HepG2 (cell line): ENCODE results near the gene KCNB1. TPM values are rescaled to one million over a fixed set of nuclear protein-coding genes. Genes with fewer than 3 reads are reported as not detected.

ENCODE experiments used
- ATAC-seq: fragments of 200-7000 bp; cut with Tn5 transposase; 3 replicates; pipeline ENCODE4 v1.9.1; 2020; ENCODE audit warnings: mild to moderate bottlenecking, moderate library complexity
- BruUV-seq: library from RNA; stranded (reverse); fragments of 400-500 nt; replicated peaks from 2 replicates; lab custom pipeline; 2021; lab: Mats Ljungman, UMichigan
- CTCF ChIA-PET: fragments of 300-600 bp; formaldehyde crosslinking; extraction: SDS; loops from one replicate; lab custom pipeline; 2021; ENCODE audit warnings: low total read pairs, inconsistent platforms, low intra/inter-chr PET ratio; lab: Yijun Ruan, JAX
- POLR2A ChIA-PET: fragments of 350-600 bp; sonication (Branson Sonifier 250); formaldehyde crosslinking; loops from one replicate; lab custom pipeline; 2020; ENCODE audit warnings: antibody characterized with exemption, inconsistent platforms; lab: Yijun Ruan, JAX
- DNase-seq: peaks from one replicate; pipeline ENCODE4 v3.0.0-alpha.2; 2015; ENCODE audit warnings: low spot score
- FAIRE-seq: peaks from 3 replicates; lab custom pipeline; 2011; peaks lifted over from hg19 to GRCh38; lab: Jason Lieb, UNC
- H2AFZ ChIP-seq: one replicate; pipeline ENCODE4 v1.6.1; 2011; ENCODE audit warnings: low read length, inconsistent platforms
- H3K27ac ChIP-seq: fragments of 300-600 bp; 3 replicates; pipeline ENCODE4 v1.8.0; 2011; ENCODE audit warnings: mixed run types, mild to moderate bottlenecking, mixed read lengths, low read length, inconsistent platforms; ENCODE audit not compliant: insufficient read depth; ENCODE audit errors: extremely low read length
- H3K27me3 ChIP-seq, 2 experiments: fragments of 200-600 bp in 1 of 2; 2 replicates in 1 of 2; 3 replicates in 1 of 2; pipeline versions ENCODE4 v1.6.0 to v1.8.0; 2011; ENCODE audit warnings: low read length in 2 of 2, mild to moderate bottlenecking in 2 of 2, moderate library complexity in 2 of 2, inconsistent platforms in 1 of 2; ENCODE audit not compliant: insufficient read depth in 2 of 2, control insufficient read depth in 1 of 2
- H3K36me3 ChIP-seq, 2 experiments: fragments of 200-600 bp in 1 of 2; replicated peaks in 1 of 2; 2 replicates in 1 of 2; 3 replicates in 1 of 2; pipeline versions ENCODE4 v1.5.1 to v1.8.0; 2011; ENCODE audit warnings: low read length in 2 of 2, inconsistent platforms in 1 of 2; ENCODE audit not compliant: insufficient read depth in 2 of 2, control insufficient read depth in 1 of 2
- H3K4me1 ChIP-seq: 2 replicates; pipeline ENCODE4 v1.5.1; 2012; ENCODE audit warnings: low read length, inconsistent platforms; ENCODE audit not compliant: insufficient read depth
- H3K4me2 ChIP-seq: 2 replicates; pipeline ENCODE4 v1.6.0; 2011; ENCODE audit warnings: low read depth, low read length, inconsistent platforms
- H3K4me3 ChIP-seq, 3 experiments: fragments of 200-600 bp in 1 of 3; sonication (generic), shearing (Covaris generic) in 1 of 3; replicated peaks in 1 of 3; 2 replicates each; pipeline ENCODE4 v1.5.1; 2011 to 2016; ENCODE audit warnings: low read length in 3 of 3, inconsistent platforms in 2 of 3, low read depth in 2 of 3, mild to moderate bottlenecking in 2 of 3, control low read depth in 1 of 3, mixed read lengths in 1 of 3; ENCODE audit not compliant: insufficient read depth in 1 of 3
- H3K79me2 ChIP-seq: one replicate; pipeline ENCODE4 v1.6.1; 2011; ENCODE audit warnings: low read length, inconsistent platforms; ENCODE audit not compliant: insufficient read depth
- H3K9ac ChIP-seq: 2 replicates; pipeline ENCODE4 v1.6.0; 2011; ENCODE audit warnings: mild to moderate bottlenecking, low read depth, low read length, inconsistent platforms; ENCODE audit not compliant: insufficient read depth
- H3K9me3 ChIP-seq: 2 replicates; pipeline ENCODE4 v1.5.1; 2012; ENCODE audit warnings: mild to moderate bottlenecking, low read length
- H4K20me1 ChIP-seq: 2 replicates; pipeline ENCODE4 v1.6.0; 2011; ENCODE audit warnings: inconsistent platforms, mild to moderate bottlenecking, low read length, moderate library complexity; ENCODE audit not compliant: insufficient read depth
- HNF1A ChIP-seq, 2 experiments: sonication (generic) in 1 of 2; formaldehyde crosslinking in 1 of 2; IDR thresholded peaks; 2 replicates each; pipeline versions ENCODE4 v1.4.0 to v1.6.1; 2016 to 2020; ENCODE audit warnings: borderline replicate concordance in 1 of 2, low read depth in 1 of 2, mild to moderate bottlenecking in 1 of 2, missing genetic modification reagents in 1 of 2
- JUNB ChIP-seq: sonication (generic); formaldehyde crosslinking; IDR thresholded peaks from 2 replicates; pipeline ENCODE4 v1.8.0; 2022; ENCODE audit warnings: missing genetic modification reagents, mild to moderate bottlenecking, borderline replicate concordance
- KLF12 ChIP-seq: sonication (generic); formaldehyde crosslinking; IDR thresholded peaks from 2 replicates; pipeline ENCODE4 v1.4.0; 2020; ENCODE audit warnings: missing genetic modification reagents, borderline replicate concordance
- ZNF605 ChIP-seq: sonication (generic); formaldehyde crosslinking; IDR thresholded peaks from 2 replicates; pipeline ENCODE4 v1.8.0; 2022; ENCODE audit warnings: mild to moderate bottlenecking, missing genetic modification reagents
- WGBS: methylation state at CpG from one replicate; pipeline ENCODE4 v1.1.6; 2017; ENCODE audit warnings: low lambda C conversion rate; 5-methylcytosine and 5-hydroxymethylcytosine counted together
- in situ Hi-C: cut with HindIII; loops from 2 replicates; pipeline ENCODE4 v1.10.0; 2017; ENCODE audit warnings: low pct_unique_long_range_greater_than_20kb; ENCODE audit not compliant: extremely low pct_ligation_motif_present
- intact Hi-C: fragments of 100-400 bp; cut with micrococcal nuclease; formaldehyde crosslinking; loops from one replicate; pipeline ENCODE4 v1.10.0; 2022; ENCODE audit not compliant: unreplicated experiment
- polyA plus RNA-seq, 8 experiments: library from polyadenylated mRNA; depleted of rRNA in 3 of 8; stranded (reverse) in 7 of 8; unstranded in 1 of 8; fragments of >200 nt; fragmentation: Illumina TruSeq in 4 of 8; extraction: Trizol in 4 of 8; gene quantifications; 2 replicates each; pipeline versions ENCODE4 v1.2.1 to v1.2.3, GENCODE V29; 2011 to 2016; ENCODE audit warnings: low read depth in 4 of 8, missing spikeins in 1 of 8, mixed read lengths in 1 of 8; ENCODE audit not compliant: insufficient read depth in 1 of 8
- total RNA-seq, 5 experiments: library from RNA; depleted of rRNA; stranded (reverse); fragments of >200 nt; fragmentation: Illumina TruSeq; extraction: Trizol; gene quantifications; 2 replicates each; pipeline ENCODE4 v1.2.3, GENCODE V29; 2016; ENCODE audit warnings: low read depth in 1 of 5
- TF ChIP-seq, protein P1 (sequence below): sonication (generic); formaldehyde crosslinking; IDR thresholded peaks from 2 replicates; pipeline ENCODE4 v1.5.1; 2020; ENCODE audit warnings: mild to moderate bottlenecking, missing genetic modification reagents, borderline replicate concordance

Gene KCNB1
- total and polyA plus RNA-seq, 2 of the 13 experiments (the other 11 are each of a cell fraction or from before 2014, with no cell fraction given), result 0.02 TPM; not detected in 1

- TF ChIP-seq, protein P1, sequence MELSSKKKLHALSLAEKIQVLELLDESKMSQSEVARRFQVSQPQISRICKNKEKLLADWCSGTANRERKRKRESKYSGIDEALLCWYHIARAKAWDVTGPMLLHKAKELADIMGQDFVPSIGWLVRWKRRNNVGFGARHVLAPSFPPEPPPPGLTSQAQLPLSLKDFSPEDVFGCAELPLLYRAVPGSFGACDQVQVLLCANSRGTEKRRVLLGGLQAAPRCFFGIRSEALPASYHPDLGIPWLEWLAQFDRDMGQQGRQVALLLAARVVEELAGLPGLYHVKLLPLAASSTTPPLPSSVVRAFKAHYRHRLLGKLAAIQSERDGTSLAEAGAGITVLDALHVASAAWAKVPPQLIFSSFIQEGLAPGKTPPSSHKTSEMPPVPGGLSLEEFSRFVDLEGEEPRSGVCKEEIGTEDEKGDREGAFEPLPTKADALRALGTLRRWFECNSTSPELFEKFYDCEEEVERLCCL (CRISPR knock-in tag), result no peak
- TF ChIP-seq ZNF605 (CRISPR knock-in tag), result no peak
- 0 out of 2 replicates have a peak, but pooled peaks have one; percentile 19 for TF ChIP-seq JUNB (CRISPR knock-in tag)
Observed at GRCh38 chr20:49478754-49479689, 3.4 kb downstream of the KCNB1 start (continued).

GRCh38 chr20:49478266-49478665 is 4.2 kb downstream of the KCNB1 start:
- Histone ChIP-seq H3K4me2 (peak overlapping the region; percentile 18), H3K9me3 (no peaks in the 10 kb centered on the region), H4K20me1 (peaks cover 26% of the 10 kb centered on the region; the same call in 1 of the 2 replicates), H3K9ac (no peak overlapping the region), H3K27ac (no peak overlapping the region), H3K27me3 (peaks cover 2 to 17% of the 10 kb centered on the region in 2 experiments; a peak in 3 of 5 replicates), H3K4me1 (peaks cover 42% of the 10 kb centered on the region), H3K79me2 (no peaks in the 10 kb centered on the region), H3K36me3 (no peaks in the 10 kb centered on the region), H2AFZ (no peak overlapping the region), H3K4me3 (no peak overlapping the region)
- peak; percentile 65 for ATAC-seq
- ChIA-PET POLR2A (no interaction called here), CTCF (interaction anchor here (9.6 kb wide), 1 partner anchor 144 kb away, joined by 159 read pairs; no protein-coding TSS in a partner anchor)
- no peak for DNase-seq
- peak; percentile 53 for FAIRE-seq
- 4% methylated on average over 7 of the region's 7 CpGs for WGBS
- in situ Hi-C loops, result no loop called here
- TF ChIP-seq HNF1A (IDR thresholded peaks at IDR 0.05; ENCODE audit: low read depth), result peak; percentile 22; the same call in 1 of the 2 replicates
- TF ChIP-seq HNF1A (CRISPR knock-in tag; IDR thresholded peaks at IDR 0.05; ENCODE audit: borderline replicate concordance), result no peak
- TF ChIP-seq KLF12 (CRISPR knock-in tag), result no peak
- BruUV-seq, result no TSS peak
- intact Hi-C loops, result no loop called here
